Stimulated activated naive B cell treated with anti-CD40 and anti-IgM and Interleukin-4, amounts not matched to agents 10 μg/mL and 1 μg/mL and 100 μg/mL, for 72 hours (primary cell): ENCODE measurements around the gene CCNL2.

Experiments used
- ATAC-seq, 2 donors: fragments of 150-1000 bp; cut with Tn5 transposase; replicated peaks; 2 replicates each; pipeline ENCODE4 v1.10.0; 2021; ENCODE audit warnings: moderate library complexity in 1 of 2
- DNase-seq: peaks from one replicate; pipeline ENCODE4 v3.0.0; 2021
- H3K27ac Mint-ChIP-seq: one replicate; pipeline ENCODE4 v1.8.0; 2022; ENCODE audit warnings: mild to moderate bottlenecking, mixed read lengths
- H3K27me3 Mint-ChIP-seq, 2 donors: one replicate each; pipeline ENCODE4 v1.8.0; 2022; ENCODE audit warnings: mixed read lengths in 2 of 2
- H3K36me3 Mint-ChIP-seq, 2 donors: one replicate each; pipeline ENCODE4 v1.8.0; 2022; ENCODE audit warnings: mixed read lengths in 2 of 2, mild to moderate bottlenecking in 1 of 2
- H3K4me1 Mint-ChIP-seq, 2 donors: one replicate each; pipeline ENCODE4 v1.8.0; 2022; ENCODE audit warnings: mixed read lengths in 2 of 2, mild to moderate bottlenecking in 1 of 2
- H3K4me3 Mint-ChIP-seq, 2 donors: one replicate each; pipeline ENCODE4 v1.8.0; 2022; ENCODE audit warnings: mild to moderate bottlenecking in 2 of 2, mixed read lengths in 2 of 2, moderate library complexity in 1 of 2
- H3K9me3 Mint-ChIP-seq, 2 donors: one replicate each; pipeline ENCODE4 v1.8.0; 2022; ENCODE audit warnings: mixed read lengths in 2 of 2, mild to moderate bottlenecking in 1 of 2

The CCNL2 gene

GRCh38 chr1:1358433-1359271 is 40.5 kb downstream of the CCNL2 start, which contains the start of gene MXRA8:
TSS of gene MXRA8 (minus strand) at chr1:1358555. CDS start at chr1:1358504, 51 bp downstream.
- Mint-ChIP-seq H3K4me3 (no peak within 1 kb of the TSS), H3K4me1 (peaks cover 4 to 31% of the 10 kb centered on the region in 2 donors), H3K27me3 (peaks cover 45 to 65% of the 10 kb centered on the region in 2 donors), H3K27ac (peak within 1 kb of the TSS; percentile 81), H3K9me3 (no peaks in the 10 kb centered on the region), H3K36me3 (no peaks in the 10 kb centered on the region)
- ATAC-seq (peak in 1 of 2 donors; percentile 25), DNase-seq (no peak)

DNA sequence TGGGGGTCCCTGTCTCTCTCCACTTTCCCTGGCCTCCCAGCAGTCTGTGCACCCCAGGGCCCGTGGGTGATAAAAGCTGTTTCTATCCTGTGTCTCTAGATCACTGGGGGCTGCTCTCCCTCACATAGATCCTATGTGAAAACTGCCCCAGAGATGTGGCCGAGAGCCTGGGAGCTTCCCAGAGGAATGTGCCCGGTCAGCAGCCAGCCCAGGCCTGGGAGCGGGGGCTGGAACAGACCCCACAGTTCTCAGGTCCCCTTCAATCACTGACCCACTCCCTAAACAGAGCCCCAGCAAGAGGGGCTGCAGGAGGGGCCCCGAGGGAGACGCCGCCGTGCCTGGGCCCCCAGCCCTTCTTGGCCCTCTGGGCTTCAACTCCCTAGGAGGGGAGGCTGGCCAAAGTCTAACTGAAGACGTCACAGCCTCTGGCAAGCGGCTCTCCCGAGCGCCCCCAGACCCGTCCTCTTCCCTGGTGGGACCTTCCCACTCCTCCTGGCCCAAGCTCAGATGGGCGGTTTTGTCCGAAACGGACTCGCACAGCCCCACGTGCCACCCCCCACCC is 41.2 kb downstream of the CCNL2 start:
- ATAC-seq (no peak), DNase-seq (no peak)
- no peak overlapping the region for H3K4me3 Mint-ChIP-seq
- H3K9me3 Mint-ChIP-seq: no peaks in the 10 kb centered on the region
- peaks cover 10 to 38% of the 10 kb centered on the region in 2 donors for H3K4me1 Mint-ChIP-seq
- peaks cover 52 to 72% of the 10 kb centered on the region in 2 donors for H3K27me3 Mint-ChIP-seq
- no peak overlapping the region for H3K27ac Mint-ChIP-seq
- no peaks in the 10 kb centered on the region for H3K36me3 Mint-ChIP-seq

- H3K36me3 Mint-ChIP-seq: peaks cover 1 to 5% of the 10 kb centered on the region in 2 donors
- H3K9me3 Mint-ChIP-seq: no peaks in the 10 kb centered on the region
- DNase-seq: no peak
- ATAC-seq: peak; percentile 19 to 30
- no peak overlapping the region for H3K4me3 Mint-ChIP-seq
- H3K4me1 Mint-ChIP-seq: peaks cover 20 to 48% of the 10 kb centered on the region in 2 donors
- peak overlapping the region; percentile 81 for H3K27ac Mint-ChIP-seq
- H3K27me3 Mint-ChIP-seq: peaks cover 57 to 77% of the 10 kb centered on the region in 2 donors
These were observed 42.2 kb downstream of the CCNL2 start for GRCh38 chr1:1356796-1357401.

DNA sequence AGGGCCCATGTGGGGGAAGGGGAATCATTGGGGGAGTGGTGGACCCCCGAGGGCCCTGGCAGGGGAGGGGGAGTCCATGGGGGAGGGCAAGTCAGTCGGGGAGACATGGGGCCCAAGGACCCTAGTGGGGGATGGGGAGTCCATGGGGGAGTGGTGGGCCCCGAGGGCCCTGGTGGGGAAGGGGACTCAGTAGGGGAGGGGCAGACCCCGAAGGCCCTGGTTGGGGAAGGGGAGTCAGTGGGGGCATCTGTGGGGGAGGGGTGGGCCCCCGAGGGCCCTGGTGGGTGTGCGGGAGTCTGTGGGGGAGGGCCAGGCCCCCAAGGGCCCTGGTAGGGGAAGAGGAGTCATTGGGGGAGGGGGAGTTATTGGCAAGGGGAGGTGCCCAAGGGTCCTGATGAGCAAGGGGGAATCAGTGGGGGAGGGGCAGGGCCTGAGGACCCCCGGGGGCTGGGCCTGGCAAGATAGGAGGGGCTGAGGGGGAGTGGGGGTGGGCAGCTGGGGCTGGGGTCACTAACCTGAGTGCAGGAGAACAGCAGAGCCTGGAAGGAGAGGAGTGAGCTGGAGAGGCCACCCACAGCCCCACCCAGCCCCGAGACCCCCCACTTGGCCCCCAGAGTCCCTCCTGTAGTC is 42.9 kb downstream of the CCNL2 start:
- H3K27ac Mint-ChIP-seq: no peak overlapping the region
- H3K4me1 Mint-ChIP-seq: peaks cover 20 to 50% of the 10 kb centered on the region in 2 donors
- ATAC-seq (no peak), DNase-seq (no peak)
- peaks cover 57 to 76% of the 10 kb centered on the region in 2 donors for H3K27me3 Mint-ChIP-seq
- H3K36me3 Mint-ChIP-seq: peaks cover 1 to 5% of the 10 kb centered on the region in 2 donors
- H3K4me3 Mint-ChIP-seq: no peak overlapping the region
- H3K9me3 Mint-ChIP-seq: no peaks in the 10 kb centered on the region

DNA sequence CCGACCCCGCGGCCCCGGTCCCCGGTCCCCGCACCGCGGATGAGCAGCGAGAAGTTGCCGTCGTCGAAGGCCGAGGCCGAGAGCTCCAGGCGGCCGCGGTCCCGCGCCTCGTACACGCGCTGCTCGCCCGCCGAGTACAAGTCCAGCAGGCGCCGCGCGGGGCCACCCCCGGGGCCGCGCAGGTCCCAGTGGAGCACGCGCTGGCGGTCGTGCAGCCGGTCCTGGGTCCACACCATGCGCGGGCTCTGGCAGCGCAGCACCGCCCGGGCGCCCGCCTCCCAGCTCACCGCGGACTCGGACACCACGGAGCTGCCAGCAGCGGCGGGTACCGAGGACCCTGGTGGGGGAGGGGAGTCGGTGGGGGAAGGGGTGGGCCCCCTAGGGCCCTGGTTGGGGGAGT is 43.7 kb downstream of the CCNL2 start:
- ATAC-seq (peak; percentile 33 to 38), DNase-seq (no peak)
- H3K27me3 Mint-ChIP-seq: peaks cover 50 to 68% of the 10 kb centered on the region in 2 donors
- no peak overlapping the region for H3K4me3 Mint-ChIP-seq
- H3K27ac Mint-ChIP-seq: no peak overlapping the region
- no peaks in the 10 kb centered on the region for H3K9me3 Mint-ChIP-seq
- peaks cover 17 to 50% of the 10 kb centered on the region in 2 donors for H3K4me1 Mint-ChIP-seq
- peaks cover 1 to 5% of the 10 kb centered on the region in 2 donors for H3K36me3 Mint-ChIP-seq

- DNase-seq: no peak
- peak overlapping the region; percentile 60 to 63 for H3K4me3 Mint-ChIP-seq
- H3K27ac Mint-ChIP-seq: peak overlapping the region; percentile 85
- peak in 1 of 2 donors; percentile 11 for ATAC-seq
- no peaks in the 10 kb centered on the region for H3K9me3 Mint-ChIP-seq
- peaks cover 47 to 62% of the 10 kb centered on the region in 2 donors for H3K27me3 Mint-ChIP-seq
- H3K36me3 Mint-ChIP-seq: peaks cover 1 to 5% of the 10 kb centered on the region in 2 donors
- peaks cover 17 to 50% of the 10 kb centered on the region in 2 donors for H3K4me1 Mint-ChIP-seq
These were observed 44.6 kb downstream of the CCNL2 start for GRCh38 chr1:1354271-1355247.

DNA sequence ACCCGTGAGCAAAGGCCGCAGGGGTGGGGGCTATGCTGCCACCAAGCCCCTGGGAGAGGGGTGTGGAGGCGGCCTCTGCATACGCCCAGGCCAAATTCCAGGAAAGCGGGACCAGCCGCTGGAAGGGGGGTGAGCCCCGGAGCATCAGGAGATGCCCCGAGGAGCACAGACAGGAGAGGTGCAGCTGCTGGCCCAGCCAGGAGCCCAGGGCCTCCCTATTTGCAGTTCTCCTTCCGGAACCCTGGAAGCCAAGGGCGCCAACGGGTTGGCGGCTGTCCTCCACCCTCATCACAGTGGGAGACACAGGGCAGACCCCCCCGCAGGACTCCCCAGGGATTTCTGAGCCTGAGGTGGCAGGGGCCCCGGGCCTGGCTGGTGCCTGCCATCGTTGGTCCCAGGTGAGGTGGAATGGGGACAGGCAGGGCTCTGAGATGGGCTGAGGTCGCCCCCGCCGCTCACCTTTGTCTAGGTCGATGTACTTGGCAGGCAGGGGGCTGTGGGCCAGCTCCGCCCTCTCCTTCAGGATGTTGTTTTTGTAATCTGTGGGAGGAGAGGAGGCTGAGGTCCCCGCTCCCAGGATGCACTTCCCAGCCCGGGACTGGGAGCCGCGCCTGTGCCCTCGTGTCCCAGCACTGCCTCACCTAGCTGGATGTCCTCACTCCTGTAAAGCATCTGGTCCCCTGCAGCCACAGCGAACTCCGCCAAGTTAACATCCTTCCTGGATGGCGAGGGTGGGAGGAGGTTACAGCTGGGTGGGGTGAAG is 45.6 kb downstream of the CCNL2 start:
- DNase-seq: no peak
- Mint-ChIP-seq H3K4me1 (peaks cover 17 to 40% of the 10 kb centered on the region in 2 donors), H3K9me3 (no peaks in the 10 kb centered on the region), H3K4me3 (peak overlapping the region in 1 of 2 donors; percentile 19), H3K27me3 (peaks cover 37 to 52% of the 10 kb centered on the region in 2 donors), H3K27ac (peak overlapping the region; percentile 31), H3K36me3 (peaks cover 1 to 5% of the 10 kb centered on the region in 2 donors)
- no peak for ATAC-seq

DNA sequence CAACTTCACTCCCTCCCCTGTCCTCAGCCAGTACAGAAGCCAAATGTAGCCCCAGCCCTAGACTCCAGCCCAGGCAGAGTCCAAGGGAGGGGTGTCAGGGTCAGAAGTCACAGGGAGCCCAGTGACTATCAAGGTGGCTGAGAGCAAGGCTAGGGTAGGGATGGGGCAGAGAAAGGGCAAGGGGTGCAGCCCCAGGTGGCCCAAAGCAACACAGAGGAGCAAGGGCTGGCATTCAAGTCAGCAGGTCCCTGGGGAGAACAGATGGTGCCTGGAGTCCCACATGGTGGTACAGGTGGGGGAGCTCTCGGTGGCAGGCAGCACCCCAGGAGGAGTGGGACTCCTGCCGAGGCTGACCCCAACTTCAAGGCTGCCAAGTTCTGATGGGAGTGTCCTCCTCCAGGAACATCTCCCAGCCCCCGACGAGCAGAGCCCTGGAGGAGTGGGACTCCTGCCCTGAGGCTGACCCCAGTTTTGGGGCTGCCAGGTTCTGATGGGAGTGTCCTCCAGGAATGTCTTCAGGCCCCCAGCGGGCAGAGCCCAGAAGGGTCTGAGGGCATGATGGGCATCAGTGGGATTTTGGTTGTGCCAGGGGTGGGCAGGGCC is 46.2 kb downstream of the CCNL2 start:
- peak overlapping the region; percentile 10 to 73 for H3K4me3 Mint-ChIP-seq
- peaks cover 17 to 39% of the 10 kb centered on the region in 2 donors for H3K4me1 Mint-ChIP-seq
- ATAC-seq (no peak), DNase-seq (no peak)
- peaks cover 31 to 45% of the 10 kb centered on the region in 2 donors for H3K27me3 Mint-ChIP-seq
- no peak overlapping the region for H3K27ac Mint-ChIP-seq
- H3K9me3 Mint-ChIP-seq: no peaks in the 10 kb centered on the region
- H3K36me3 Mint-ChIP-seq: peaks cover 1 to 5% of the 10 kb centered on the region in 2 donors

DNA sequence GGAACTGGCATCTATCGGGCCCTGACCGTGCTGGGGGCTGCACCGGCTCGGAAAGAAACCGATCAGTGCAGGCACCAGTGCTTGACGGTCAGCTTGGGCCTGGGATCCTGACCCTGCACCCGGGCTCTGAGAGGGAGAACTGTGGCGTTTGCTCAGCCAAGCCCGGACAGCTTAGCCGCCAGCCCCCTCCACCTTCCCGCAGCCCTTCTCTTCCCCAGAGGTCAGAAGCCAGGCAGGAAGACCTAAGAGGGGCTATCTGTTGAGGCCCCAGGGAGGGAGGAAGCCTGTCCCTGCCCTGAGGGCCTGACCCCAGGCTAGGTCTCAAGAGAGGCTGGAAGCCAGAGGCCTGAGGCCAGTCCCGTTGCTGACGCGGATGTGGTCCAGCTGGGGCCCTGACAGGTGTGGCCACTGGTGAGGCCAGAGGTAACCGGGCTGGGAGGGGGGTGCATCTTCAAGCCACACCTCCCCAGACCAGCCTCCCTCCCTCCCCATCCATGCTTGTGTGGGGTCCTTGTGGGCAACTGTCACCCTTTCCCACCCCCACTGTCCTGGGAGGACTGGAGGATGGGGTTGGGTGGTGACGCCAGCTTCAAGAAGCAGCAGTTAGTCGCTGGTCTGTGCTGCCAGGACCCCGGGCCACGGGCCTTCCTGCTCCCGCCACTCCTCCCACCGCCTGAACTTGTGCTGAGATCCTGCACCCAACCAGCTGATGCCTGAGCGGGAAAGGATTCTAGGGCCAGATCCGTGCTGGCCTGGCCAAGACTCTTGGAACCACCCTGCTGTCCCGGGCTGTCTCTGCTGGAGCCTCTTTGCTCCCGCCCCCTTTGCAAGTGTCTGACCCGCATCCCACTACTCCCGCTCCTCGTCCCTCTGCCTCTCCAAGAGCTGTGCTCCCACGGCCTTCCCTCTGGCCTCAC is 47.4 kb downstream of the CCNL2 start:
- ATAC-seq: no peak
- H3K27ac Mint-ChIP-seq: peak overlapping the region; percentile 84
- peaks cover 1 to 5% of the 10 kb centered on the region in 2 donors for H3K36me3 Mint-ChIP-seq
- DNase-seq: no peak
- peak overlapping the region; percentile 73 to 77 for H3K4me3 Mint-ChIP-seq
- H3K9me3 Mint-ChIP-seq: no peaks in the 10 kb centered on the region
- peaks cover 22 to 34% of the 10 kb centered on the region in 2 donors for H3K27me3 Mint-ChIP-seq
- H3K4me1 Mint-ChIP-seq: peaks cover 23 to 49% of the 10 kb centered on the region in 2 donors

DNA sequence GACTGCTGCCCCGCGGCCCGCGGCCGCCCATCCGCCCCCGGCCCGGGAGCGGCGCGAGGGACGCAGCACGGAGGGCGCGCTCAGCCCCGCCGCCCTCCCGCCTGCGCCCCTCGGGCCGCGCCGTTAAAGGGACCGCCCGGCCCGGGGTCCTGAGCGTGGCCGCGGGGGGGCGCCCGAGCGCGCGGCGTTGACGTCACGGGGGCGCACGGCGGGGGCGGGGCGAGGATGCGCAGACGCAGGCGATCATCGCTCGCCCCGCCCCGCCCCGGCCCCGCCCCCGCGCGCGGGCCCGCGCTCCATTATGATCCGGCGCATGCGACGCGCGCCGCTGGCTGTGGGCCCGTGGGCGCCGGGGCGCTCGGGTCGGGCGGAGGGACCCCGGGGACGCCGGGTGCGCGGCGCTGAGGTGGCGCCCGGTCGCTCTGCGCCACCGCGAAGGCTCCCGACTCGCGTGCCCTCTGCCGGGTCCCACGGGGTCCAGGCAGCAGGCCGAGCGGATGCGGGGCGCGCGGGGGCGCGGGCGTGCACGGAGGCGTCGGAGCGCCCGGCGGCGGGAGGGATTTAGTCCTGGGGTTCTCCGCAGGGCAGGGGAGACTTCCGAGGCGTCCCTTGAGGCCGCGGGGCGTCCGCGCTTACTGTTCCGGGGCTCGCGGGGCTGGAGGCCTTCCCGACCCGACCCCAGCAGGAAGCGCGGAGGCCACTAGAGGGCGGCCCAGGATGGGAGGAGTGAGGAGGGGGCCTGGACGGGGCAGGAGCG is 49.7 kb downstream of the CCNL2 start, which contains the start of gene DVL1:
Gene DVL1 (minus strand): TSS at position 163 of the 757 bp plus-strand sequence. CDS start 353 bp downstream, outside the sequence.
- peaks cover 26 to 54% of the 10 kb centered on the region in 2 donors for H3K4me1 Mint-ChIP-seq
- DNase-seq: peak; percentile 64
- H3K4me3 Mint-ChIP-seq: peak within 1 kb of the TSS; percentile 82 to 84
- peak; percentile 86 to 87 for ATAC-seq
- peaks cover 22 to 26% of the 10 kb centered on the region in 2 donors for H3K27me3 Mint-ChIP-seq
- peak within 1 kb of the TSS; percentile 79 for H3K27ac Mint-ChIP-seq
- no peaks in the 10 kb centered on the region for H3K9me3 Mint-ChIP-seq
- H3K36me3 Mint-ChIP-seq: peaks cover 1 to 5% of the 10 kb centered on the region in 2 donors
